Uterus (tissue), 4 donors: ENCODE data around the gene IL1RL1. TPM values are rescaled to one million over a fixed set of nuclear protein-coding genes. Genes with fewer than 3 reads are reported as not detected.

Experiments used
- DNase-seq, 2 donors: peaks; one replicate each; pipeline ENCODE4 v3.0.0-alpha.2; 2019 to 2020
- H3K27ac ChIP-seq, 2 donors: fragments of 200-600 bp; sonication (generic); 1 replicate in 1 of 2; 2 replicates in 1 of 2; pipeline ENCODE4 v1.5.1; 2016 to 2018
- H3K27me3 ChIP-seq, 2 donors: fragments of 200-600 bp; sonication (generic); one replicate each; pipeline ENCODE4 v1.5.1; 2018 to 2019; ENCODE audit warnings: control low read depth in 1 of 2
- H3K36me3 ChIP-seq, 2 donors: fragments of 200-600 bp; sonication (generic); one replicate each; pipeline ENCODE4 v1.5.1; 2019; ENCODE audit warnings: control low read depth in 1 of 2
- H3K4me1 ChIP-seq, 2 donors: fragments of 200-600 bp; sonication (generic); one replicate each; pipeline ENCODE4 v1.5.1; 2018 to 2019; ENCODE audit warnings: control low read depth in 1 of 2
- H3K4me3 ChIP-seq, 2 donors: fragments of 200-600 bp; sonication (generic); 1 replicate in 1 of 2; 2 replicates in 1 of 2; pipeline ENCODE4 v1.5.1; 2018 to 2019; ENCODE audit warnings: mild to moderate bottlenecking in 1 of 2
- H3K9me3 ChIP-seq, 2 donors: fragments of 200-600 bp; sonication (generic); one replicate each; pipeline ENCODE4 v1.5.1; 2019; ENCODE audit warnings: control low read depth in 1 of 2
- POLR2A ChIP-seq, 2 donors: fragments of 450-650 bp; IDR thresholded peaks; one replicate each; pipeline ENCODE4 v1.6.1; 2016; ENCODE audit warnings: antibody characterized with exemption in 2 of 2, mild to moderate bottlenecking in 1 of 2, moderate library complexity in 1 of 2
- intact Hi-C: fragments of 100-400 bp; cut with DNase I; formaldehyde crosslinking; loops from one replicate; pipeline ENCODE4 v1.15.1; 2023; ENCODE audit warnings: low total_unique reads
- total RNA-seq, 4 donors: library from RNA; depleted of rRNA in 3 of 4; stranded (reverse); fragments of >200 nt in 3 of 4; gene quantifications; one replicate each; pipeline versions ENCODE4 v1.1.0 to v1.2.4, GENCODE V29; 2014 to 2023
- TF ChIP-seq, protein P1 (sequence below), 4 experiments: fragments of 200-600 bp in 2 of 4; fragments of 450-650 bp in 2 of 4; sonication (generic) in 2 of 4; IDR thresholded peaks; one replicate each; pipeline ENCODE4 v1.5.1; 2016 to 2019; ENCODE audit warnings: antibody characterized with exemption in 4 of 4, mild to moderate bottlenecking in 2 of 4, moderate library complexity in 1 of 4
- donor health status: DM: yes; HTN: yes; CAD: no.

IL1RL1 gene
- total RNA-seq, 4 donors from 2014 or later: 1.7 to 12.3 (median 6.8) TPM

DNA sequence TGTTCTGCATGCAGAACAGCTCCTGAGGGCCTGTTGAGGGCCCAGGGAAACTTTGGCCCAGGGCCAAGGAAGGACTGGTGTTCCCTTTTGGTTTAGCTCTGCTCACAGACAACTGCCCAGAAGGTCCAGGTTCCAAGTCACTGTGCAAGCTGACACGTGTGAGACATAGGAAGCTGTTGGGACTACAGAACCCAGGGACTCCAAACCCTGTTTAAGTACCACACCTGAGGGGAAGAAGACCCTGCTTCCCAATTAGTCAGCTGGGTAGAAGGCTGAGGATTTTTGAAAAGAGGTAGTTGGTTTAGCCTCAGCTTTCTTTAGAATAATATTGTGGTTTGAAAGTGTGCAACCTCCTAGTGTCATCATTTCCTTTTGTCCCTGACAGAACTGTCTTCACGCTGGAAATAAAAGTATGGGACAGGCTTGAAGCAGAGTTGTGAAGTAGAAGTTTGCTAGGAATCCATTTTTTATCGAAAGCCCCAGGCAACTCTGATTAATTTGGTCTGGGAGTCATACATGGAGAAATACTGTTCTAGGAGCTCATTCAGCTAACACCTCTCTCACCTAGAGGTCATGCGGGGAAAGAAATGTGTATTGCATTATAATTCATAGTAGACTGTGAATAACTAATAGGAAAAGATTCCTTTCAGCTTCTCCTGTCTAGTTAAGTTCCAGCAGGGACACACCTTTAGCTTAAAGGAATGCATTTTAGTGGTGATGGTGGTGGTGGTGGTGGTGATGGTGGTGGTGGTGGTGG lies 19.9 kb upstream of the IL1RL1 start:
- H3K36me3 ChIP-seq: no peaks in the 10 kb centered on the region
- no peaks in the 10 kb centered on the region for H3K4me1 ChIP-seq
- H3K27ac ChIP-seq: no peak overlapping the region
- intact Hi-C loops: no loop called here
- no peak overlapping the region for H3K4me3 ChIP-seq
- no peaks in the 10 kb centered on the region for H3K27me3 ChIP-seq
- TF ChIP-seq, protein P1, sequence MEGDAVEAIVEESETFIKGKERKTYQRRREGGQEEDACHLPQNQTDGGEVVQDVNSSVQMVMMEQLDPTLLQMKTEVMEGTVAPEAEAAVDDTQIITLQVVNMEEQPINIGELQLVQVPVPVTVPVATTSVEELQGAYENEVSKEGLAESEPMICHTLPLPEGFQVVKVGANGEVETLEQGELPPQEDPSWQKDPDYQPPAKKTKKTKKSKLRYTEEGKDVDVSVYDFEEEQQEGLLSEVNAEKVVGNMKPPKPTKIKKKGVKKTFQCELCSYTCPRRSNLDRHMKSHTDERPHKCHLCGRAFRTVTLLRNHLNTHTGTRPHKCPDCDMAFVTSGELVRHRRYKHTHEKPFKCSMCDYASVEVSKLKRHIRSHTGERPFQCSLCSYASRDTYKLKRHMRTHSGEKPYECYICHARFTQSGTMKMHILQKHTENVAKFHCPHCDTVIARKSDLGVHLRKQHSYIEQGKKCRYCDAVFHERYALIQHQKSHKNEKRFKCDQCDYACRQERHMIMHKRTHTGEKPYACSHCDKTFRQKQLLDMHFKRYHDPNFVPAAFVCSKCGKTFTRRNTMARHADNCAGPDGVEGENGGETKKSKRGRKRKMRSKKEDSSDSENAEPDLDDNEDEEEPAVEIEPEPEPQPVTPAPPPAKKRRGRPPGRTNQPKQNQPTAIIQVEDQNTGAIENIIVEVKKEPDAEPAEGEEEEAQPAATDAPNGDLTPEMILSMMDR (IDR thresholded peaks at IDR 0.05): no peak
- TF ChIP-seq POLR2A (IDR thresholded peaks at IDR 0.05): no peak
- no peak for DNase-seq
- H3K9me3 ChIP-seq: no peaks in the 10 kb centered on the region

DNA sequence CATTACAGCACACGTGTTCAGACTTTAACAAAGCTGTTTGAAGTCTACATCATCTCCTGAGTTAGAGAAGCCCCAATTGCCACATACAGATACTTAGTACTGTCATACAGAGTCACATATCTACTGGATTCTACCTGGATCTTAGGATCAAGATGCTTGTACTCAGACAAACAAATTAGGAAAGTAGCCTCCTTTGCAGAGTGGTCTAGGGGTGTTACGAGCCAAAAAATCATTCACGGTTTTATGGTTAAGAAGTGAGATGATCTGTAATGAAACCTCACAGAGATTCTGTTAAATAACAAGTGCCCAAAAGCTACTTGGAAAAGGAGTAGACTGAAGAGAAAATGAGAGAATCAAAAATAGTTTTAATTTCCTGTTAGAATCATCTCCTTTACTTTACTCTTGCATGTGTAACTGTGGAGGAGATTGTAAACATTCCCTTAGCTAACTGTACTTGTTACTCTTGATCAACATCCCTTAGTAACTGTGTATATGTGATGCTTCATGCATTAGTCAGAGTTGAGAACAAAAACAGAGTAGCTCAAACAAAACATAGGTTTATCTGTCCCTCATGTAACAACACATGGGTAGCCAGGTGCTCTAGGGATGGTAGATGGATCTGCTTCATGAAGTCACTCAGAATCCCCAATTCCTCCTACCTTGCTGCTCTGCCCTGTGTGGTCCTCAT lies 16.4 kb upstream of the IL1RL1 start:
- DNase-seq: no peak
- Histone ChIP-seq H3K4me1 (no peaks in the 10 kb centered on the region), H3K4me3 (no peak overlapping the region), H3K36me3 (no peaks in the 10 kb centered on the region), H3K27me3 (no peaks in the 10 kb centered on the region), H3K9me3 (no peaks in the 10 kb centered on the region), H3K27ac (no peak overlapping the region)
- intact Hi-C loops: no loop called here
- TF ChIP-seq POLR2A (IDR thresholded peaks at IDR 0.05): no peak
- TF ChIP-seq, protein P1 (IDR thresholded peaks at IDR 0.05): no peak

DNA sequence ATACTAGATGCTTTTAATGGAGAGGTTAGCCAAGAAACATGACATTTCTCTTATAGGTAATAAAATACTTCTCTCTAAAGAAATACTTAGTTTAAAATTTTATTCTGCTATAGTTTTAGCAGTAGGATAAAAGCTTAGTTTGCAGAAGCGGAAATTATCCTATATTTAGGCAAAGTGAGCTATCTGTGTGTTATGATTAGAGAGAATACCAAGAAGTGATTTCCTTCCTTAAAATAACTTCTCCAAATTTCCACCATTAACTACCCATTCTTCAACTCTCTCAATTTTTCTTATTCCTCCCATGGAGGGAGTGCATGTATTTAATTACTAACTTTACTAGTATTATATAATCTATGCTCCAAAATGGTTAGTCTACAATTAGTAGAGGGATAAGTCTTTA lies 15.8 kb upstream of the IL1RL1 start:
- Histone ChIP-seq H3K27me3 (no peaks in the 10 kb centered on the region), H3K4me1 (no peaks in the 10 kb centered on the region), H3K27ac (no peak overlapping the region), H3K36me3 (no peaks in the 10 kb centered on the region), H3K4me3 (no peak overlapping the region), H3K9me3 (no peaks in the 10 kb centered on the region)
- DNase-seq: no peak
- no peak for TF ChIP-seq POLR2A (IDR thresholded peaks at IDR 0.05)
- TF ChIP-seq, protein P1 (IDR thresholded peaks at IDR 0.05): no peak
- intact Hi-C loops: no loop called here

DNA sequence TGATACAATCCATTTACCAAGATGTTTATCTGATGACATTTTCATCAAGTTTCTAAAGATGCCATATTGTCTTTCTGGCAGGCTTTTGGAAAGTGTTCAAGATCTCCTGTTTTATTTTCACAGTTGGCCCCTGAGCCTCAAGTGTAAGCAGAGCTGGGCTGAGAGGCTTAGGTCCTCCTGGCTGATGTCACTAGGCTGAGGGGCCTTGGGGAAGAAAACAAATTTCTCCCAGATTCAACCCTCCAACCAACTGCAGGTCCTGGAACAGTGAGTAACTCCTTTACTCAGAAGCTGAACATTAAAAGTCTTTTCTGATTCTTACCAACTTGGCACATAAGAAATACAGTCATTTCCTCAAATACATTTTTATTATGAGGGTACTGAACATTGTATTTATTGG lies 14.9 kb upstream of the IL1RL1 start:
- Histone ChIP-seq H3K4me3 (no peak overlapping the region), H3K27me3 (no peaks in the 10 kb centered on the region), H3K36me3 (no peaks in the 10 kb centered on the region), H3K27ac (no peak overlapping the region), H3K4me1 (no peaks in the 10 kb centered on the region), H3K9me3 (no peaks in the 10 kb centered on the region)
- no peak for TF ChIP-seq POLR2A (IDR thresholded peaks at IDR 0.05)
- TF ChIP-seq, protein P1 (IDR thresholded peaks at IDR 0.05): no peak
- DNase-seq: no peak
- intact Hi-C loops: no loop called here

DNA sequence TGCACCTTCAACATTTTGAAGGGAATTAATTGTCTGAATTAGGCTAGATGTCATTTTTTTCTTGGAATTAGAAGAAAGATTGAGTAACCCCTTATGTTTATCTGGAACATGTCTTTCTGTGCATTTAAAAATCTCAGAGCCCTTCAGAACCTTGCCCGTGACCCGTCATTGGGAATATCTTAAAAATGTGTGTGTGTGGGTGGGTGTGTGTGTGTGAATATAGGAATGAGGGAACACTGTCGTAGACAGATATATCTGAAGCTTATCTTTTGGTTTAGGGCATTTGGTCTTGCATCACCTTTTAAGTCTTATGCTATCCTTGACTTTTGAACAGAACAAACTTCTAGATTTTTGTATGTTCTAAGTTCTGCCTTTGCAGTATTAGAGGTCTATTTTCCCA lies 13.5 kb upstream of the IL1RL1 start:
- intact Hi-C loops: no loop called here
- H3K9me3 ChIP-seq: no peaks in the 10 kb centered on the region

More for the DNA sequence above, 13.5 kb upstream of the IL1RL1 start:
- Histone ChIP-seq H3K4me1 (no peaks in the 10 kb centered on the region), H3K27me3 (no peaks in the 10 kb centered on the region), H3K4me3 (no peak overlapping the region), H3K36me3 (no peaks in the 10 kb centered on the region), H3K27ac (no peak overlapping the region)
- DNase-seq: no peak
- no peak for TF ChIP-seq POLR2A (IDR thresholded peaks at IDR 0.05)
- TF ChIP-seq, protein P1 (IDR thresholded peaks at IDR 0.05): no peak
